Measurements from ENCODE around the gene ENDOG.
"Not testable (repeated sequence)": the region's sequence is repeated elsewhere in the genome, so short reads cannot be mapped to it uniquely, and the experiment has no call there.

- TF ChIP-seq CTCF (IDR thresholded peaks at IDR 0.05; ENCODE audit: low read length); EZH2 (optimal IDR thresholded peaks at IDR 0.05; ENCODE audit: low read depth, low read length): not testable (repeated sequence)
Observed at GRCh38 chr9:128843171-128843570, 24.9 kb downstream of the ENDOG start.
